Lung (tissue), 12 donors: ENCODE results near the gene OMA1. TPM values are rescaled to one million over a fixed set of nuclear protein-coding genes. Genes with fewer than 3 reads are reported as not detected.

Source experiments
- ATAC-seq: fragments of 200-7000 bp; cut with Tn5 transposase; one replicate; pipeline ENCODE4 v1.9.1; 2020; ENCODE audit warnings: moderate number of reproducible peaks; ENCODE audit not compliant: insufficient read depth, low FRiP score
- DNase-seq, 3 donors: peaks; one replicate each; pipeline ENCODE4 v3.0.0-alpha.2; 2013 to 2017
- H3K27ac ChIP-seq, 2 donors: one replicate each; pipeline ENCODE4 v1.5.1; 2013; ENCODE audit warnings: mild to moderate bottlenecking in 2 of 2, moderate library complexity in 2 of 2, control low read depth in 1 of 2, inconsistent platforms in 1 of 2, low read depth in 1 of 2, low read length in 1 of 2
- H3K27me3 ChIP-seq, 3 donors: one replicate each; pipeline ENCODE4 v1.5.1; 2013; ENCODE audit warnings: low read length in 2 of 3; ENCODE audit not compliant: control insufficient read depth in 3 of 3, insufficient read depth in 3 of 3
- H3K36me3 ChIP-seq, 4 donors: one replicate each; pipeline ENCODE4 v1.5.1; 2013; ENCODE audit warnings: low read length in 4 of 4, mild to moderate bottlenecking in 1 of 4, moderate library complexity in 1 of 4; ENCODE audit not compliant: control insufficient read depth in 4 of 4, insufficient read depth in 4 of 4
- H3K4me1 ChIP-seq, 5 donors: one replicate each; pipeline ENCODE4 v1.5.1; 2013; ENCODE audit warnings: low read length in 5 of 5, mild to moderate bottlenecking in 2 of 5, moderate library complexity in 1 of 5; ENCODE audit not compliant: control insufficient read depth in 5 of 5, insufficient read depth in 5 of 5
- H3K4me3 ChIP-seq: one replicate; pipeline ENCODE4 v1.5.1; 2013; ENCODE audit warnings: mild to moderate bottlenecking, control low read depth, moderate library complexity
- H3K9ac ChIP-seq, 2 donors: one replicate each; pipeline ENCODE4 v1.5.1; 2013; ENCODE audit warnings: low read length in 2 of 2, control low read depth in 1 of 2; ENCODE audit not compliant: insufficient read depth in 1 of 2
- H3K9me3 ChIP-seq, 4 donors: one replicate each; pipeline ENCODE4 v1.5.1; 2013; ENCODE audit warnings: low read length in 3 of 4, mild to moderate bottlenecking in 1 of 4, moderate library complexity in 1 of 4; ENCODE audit not compliant: control insufficient read depth in 4 of 4, insufficient read depth in 3 of 4
- WGBS, 2 donors: extraction: QIAGEN DNeasy Blood & Tissue Kit; methylation state at CpG; one replicate each; pipeline ENCODE4 v1.1.7; 2013; 5-methylcytosine and 5-hydroxymethylcytosine counted together
- polyA plus RNA-seq, 2 donors: library from polyadenylated mRNA; stranded (reverse); fragments of 200-250 nt; gene quantifications; one replicate each; pipeline ENCODE4 v1.2.1, GENCODE V29; 2013
- total RNA-seq, 2 donors: library from RNA; depleted of rRNA in 1 of 2; stranded (reverse); fragments of >200 nt in 1 of 2; gene quantifications; one replicate each; pipeline ENCODE4 v1.2.1, GENCODE V29; 2014 to 2021
- TF ChIP-seq, protein P1 (sequence below): IDR thresholded peaks from 2 replicates; pipeline ENCODE4 v1.5.1; 2012; ENCODE audit warnings: mild to moderate bottlenecking; ENCODE audit errors: control extremely low read depth, extremely low read depth
- donor health status: control.
- donor health status: control.
- donor health status: Bipolar disorder and iron deficiency.
- donor health status: healthy.
- donor health status: DM: yes; HTN: yes; CAD: no.

The OMA1 gene
- total and polyA plus RNA-seq, 4 donors: 13.2 to 52.1 (median 23.3) TPM

DNA sequence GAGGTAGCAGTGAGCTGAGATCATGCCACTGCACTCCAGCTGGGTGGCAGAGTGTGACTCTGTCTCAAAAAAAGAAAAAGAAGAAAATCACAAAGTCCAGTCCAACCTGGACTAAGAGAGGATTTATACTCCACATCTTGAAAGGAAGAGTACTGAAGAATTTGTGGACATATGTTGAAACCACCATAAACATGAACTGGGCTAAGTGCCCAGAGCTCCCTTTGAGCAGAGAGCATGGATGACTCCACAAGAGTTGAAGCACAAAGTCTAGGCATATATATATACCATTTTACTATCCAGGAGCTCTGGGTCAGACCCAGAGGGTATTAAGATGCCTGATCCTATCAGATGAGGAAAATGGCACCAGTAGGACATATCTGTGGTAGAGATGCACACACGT is 86.6 kb downstream of the OMA1 start:
- 81 to 90% methylated on average over 1 of the region's 1 CpG for WGBS, 2 donors
- ATAC-seq (no peak), DNase-seq (no peak)
- no peak overlapping the region for H3K27ac ChIP-seq
- no peak overlapping the region for H3K9ac ChIP-seq
- peaks cover 0 to 5% (median 0%) of the 10 kb centered on the region in 5 donors for H3K4me1 ChIP-seq
- H3K4me3 ChIP-seq: no peak overlapping the region
- peaks cover 0 to 1% (median 0%) of the 10 kb centered on the region in 4 donors for H3K9me3 ChIP-seq
- H3K27me3 ChIP-seq: no peaks in the 10 kb centered on the region
- TF ChIP-seq, protein P1, sequence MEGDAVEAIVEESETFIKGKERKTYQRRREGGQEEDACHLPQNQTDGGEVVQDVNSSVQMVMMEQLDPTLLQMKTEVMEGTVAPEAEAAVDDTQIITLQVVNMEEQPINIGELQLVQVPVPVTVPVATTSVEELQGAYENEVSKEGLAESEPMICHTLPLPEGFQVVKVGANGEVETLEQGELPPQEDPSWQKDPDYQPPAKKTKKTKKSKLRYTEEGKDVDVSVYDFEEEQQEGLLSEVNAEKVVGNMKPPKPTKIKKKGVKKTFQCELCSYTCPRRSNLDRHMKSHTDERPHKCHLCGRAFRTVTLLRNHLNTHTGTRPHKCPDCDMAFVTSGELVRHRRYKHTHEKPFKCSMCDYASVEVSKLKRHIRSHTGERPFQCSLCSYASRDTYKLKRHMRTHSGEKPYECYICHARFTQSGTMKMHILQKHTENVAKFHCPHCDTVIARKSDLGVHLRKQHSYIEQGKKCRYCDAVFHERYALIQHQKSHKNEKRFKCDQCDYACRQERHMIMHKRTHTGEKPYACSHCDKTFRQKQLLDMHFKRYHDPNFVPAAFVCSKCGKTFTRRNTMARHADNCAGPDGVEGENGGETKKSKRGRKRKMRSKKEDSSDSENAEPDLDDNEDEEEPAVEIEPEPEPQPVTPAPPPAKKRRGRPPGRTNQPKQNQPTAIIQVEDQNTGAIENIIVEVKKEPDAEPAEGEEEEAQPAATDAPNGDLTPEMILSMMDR: no peak
- no peaks in the 10 kb centered on the region for H3K36me3 ChIP-seq

DNA sequence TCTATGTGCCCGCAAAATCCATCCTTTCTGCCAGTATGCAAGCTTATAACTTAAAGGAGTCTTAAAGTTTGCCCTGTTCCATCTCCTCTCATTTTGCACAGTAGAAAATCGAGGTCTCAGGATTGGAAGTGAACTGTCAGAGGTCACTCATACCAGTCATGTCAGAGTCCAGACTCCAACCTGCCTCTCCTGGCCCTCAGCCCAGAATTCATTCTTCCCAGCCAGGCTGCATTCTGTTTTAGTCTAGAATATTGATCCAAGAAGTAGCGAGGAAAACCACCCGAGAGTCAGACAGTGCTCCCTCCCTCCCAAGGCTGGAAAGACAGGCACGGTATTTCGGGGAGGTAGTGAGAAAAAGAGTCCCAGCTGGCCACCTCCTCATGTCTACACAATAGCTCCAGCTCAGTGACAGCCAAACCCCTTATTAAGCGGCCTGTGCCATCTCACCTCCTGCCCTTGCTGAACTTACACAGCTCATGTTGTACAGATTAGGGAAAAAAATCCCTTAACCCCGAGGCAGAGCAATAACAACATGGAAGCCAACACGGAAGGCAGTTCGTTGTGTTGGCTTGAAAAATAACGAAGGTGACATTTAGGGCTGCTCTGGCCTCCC is 89.4 kb downstream of the OMA1 start:
- Histone ChIP-seq H3K36me3 (peaks cover 0 to 4% (median 0%) of the 10 kb centered on the region in 4 donors), H3K9ac (no peak overlapping the region), H3K27ac (no peak overlapping the region), H3K9me3 (peaks cover 0 to 1% (median 0%) of the 10 kb centered on the region in 4 donors), H3K27me3 (no peaks in the 10 kb centered on the region), H3K4me3 (no peak overlapping the region), H3K4me1 (peaks cover 0 to 5% (median 0%) of the 10 kb centered on the region in 5 donors)
- DNase-seq (no peak), ATAC-seq (no peak)
- TF ChIP-seq, protein P1: no peak
- WGBS, 2 donors: 73 to 81% methylated on average over 11 of the region's 11 CpGs

DNA sequence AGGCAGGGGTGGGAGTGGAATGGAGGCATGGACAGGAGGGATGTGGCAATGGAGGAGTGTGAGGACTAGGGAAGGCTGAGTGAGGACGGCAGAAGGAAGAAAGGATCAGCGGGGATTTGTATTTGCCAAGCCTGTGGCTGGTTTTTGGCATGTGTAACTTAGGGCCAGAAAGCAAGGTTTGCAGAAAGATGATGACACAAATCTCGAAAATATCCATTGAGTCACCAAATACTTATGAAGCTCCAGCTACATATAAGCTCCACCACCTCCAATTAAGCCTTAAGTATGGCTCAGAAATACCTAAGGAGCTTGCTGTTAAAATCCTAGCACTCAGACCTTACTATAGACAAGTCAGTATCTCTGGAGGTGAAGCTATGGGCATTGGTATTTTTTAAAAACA is 90.1 kb downstream of the OMA1 start:
- WGBS, 2 donors: 80 to 85% methylated on average over 3 of the region's 3 CpGs
- DNase-seq (no peak), ATAC-seq (no peak)
- Histone ChIP-seq H3K36me3 (peaks cover 0 to 4% (median 0%) of the 10 kb centered on the region in 4 donors), H3K9ac (no peak overlapping the region), H3K27me3 (no peaks in the 10 kb centered on the region), H3K27ac (no peak overlapping the region), H3K4me3 (no peak overlapping the region), H3K9me3 (peaks cover 0 to 1% (median 0%) of the 10 kb centered on the region in 4 donors), H3K4me1 (peaks cover 0 to 5% (median 0%) of the 10 kb centered on the region in 5 donors)
- TF ChIP-seq, protein P1: no peak

DNA sequence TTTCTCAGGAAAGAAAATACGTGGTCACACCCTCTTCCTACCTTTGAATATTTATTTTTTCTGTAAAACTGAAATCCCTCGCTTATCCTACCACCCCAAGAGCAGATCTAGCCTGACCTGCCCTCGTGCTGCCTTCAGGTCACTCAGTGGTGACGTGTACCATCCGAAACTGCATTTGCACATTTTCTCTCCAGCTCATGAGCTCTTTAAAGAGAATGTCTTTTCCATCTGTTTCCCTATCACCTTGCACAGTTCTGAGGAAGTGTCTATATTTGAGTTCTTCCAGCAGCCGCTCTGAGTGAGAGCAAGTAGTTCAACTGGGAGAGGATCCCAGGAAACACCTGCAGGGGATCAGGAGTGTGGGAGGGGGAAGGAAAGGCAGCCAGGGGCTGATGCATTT is 91.7 kb downstream of the OMA1 start:
- Histone ChIP-seq H3K9ac (no peak overlapping the region), H3K4me3 (no peak overlapping the region), H3K36me3 (peaks cover 0 to 4% (median 0%) of the 10 kb centered on the region in 4 donors), H3K27ac (no peak overlapping the region), H3K4me1 (peaks cover 0 to 5% (median 0%) of the 10 kb centered on the region in 5 donors), H3K27me3 (no peaks in the 10 kb centered on the region), H3K9me3 (peaks cover 0 to 1% (median 0%) of the 10 kb centered on the region in 4 donors)
- ATAC-seq (no peak), DNase-seq (no peak)
- WGBS, 2 donors: 86 to 88% methylated on average over 6 of the region's 6 CpGs
- TF ChIP-seq, protein P1: no peak
